Neuronal stem cell (in vitro differentiated cells): Measurements from ENCODE around the gene YJU2.

ENCODE experiments used
- DNase-seq: peaks from one replicate; pipeline ENCODE4 v3.0.0-alpha.2; 2013; ENCODE audit warnings: low spot score
- H2AFZ ChIP-seq: one replicate; pipeline ENCODE4 v1.6.1; 2013; ENCODE audit warnings: mild to moderate bottlenecking, low read length, inconsistent platforms
- H2AK5ac ChIP-seq: 2 replicates; pipeline ENCODE4 v1.6.1; 2013; ENCODE audit warnings: low read depth, mild to moderate bottlenecking, inconsistent platforms, low read length, moderate library complexity, mixed read lengths
- H2BK120ac ChIP-seq: 2 replicates; pipeline ENCODE4 v1.6.1; 2013; ENCODE audit warnings: low read depth, mild to moderate bottlenecking, inconsistent platforms, low read length, moderate library complexity, mixed read lengths
- H2BK12ac ChIP-seq: one replicate; pipeline ENCODE4 v1.6.1; 2013; ENCODE audit warnings: low read length, inconsistent platforms
- H2BK15ac ChIP-seq: 2 replicates; pipeline ENCODE4 v1.6.1; 2013; ENCODE audit warnings: mild to moderate bottlenecking, low read length, inconsistent platforms, mixed read lengths
- H2BK5ac ChIP-seq: one replicate; pipeline ENCODE4 v1.6.1; 2013; ENCODE audit warnings: inconsistent platforms, mild to moderate bottlenecking, low read length, moderate library complexity
- H3K14ac ChIP-seq: one replicate; pipeline ENCODE4 v1.6.1; 2013; ENCODE audit warnings: low read length, inconsistent platforms
- H3K18ac ChIP-seq: 2 replicates; pipeline ENCODE4 v1.6.1; 2013; ENCODE audit warnings: low read length, inconsistent platforms
- H3K23ac ChIP-seq: 2 replicates; pipeline ENCODE4 v1.6.1; 2013; ENCODE audit warnings: low read depth, mild to moderate bottlenecking, mixed read lengths, low read length, inconsistent platforms; ENCODE audit not compliant: poor library complexity
- H3K27ac ChIP-seq: replicated peaks from 3 replicates; pipeline ENCODE4 v1.5.1; 2013; ENCODE audit warnings: low read length, inconsistent platforms
- H3K27me3 ChIP-seq, 3 experiments: 2 replicates each; pipeline ENCODE4 v1.6.1; 2013; ENCODE audit warnings: low read length in 3 of 3, mild to moderate bottlenecking in 2 of 3, inconsistent platforms in 1 of 3, low read depth in 1 of 3, mixed read lengths in 1 of 3, moderate library complexity in 1 of 3; ENCODE audit not compliant: control insufficient read depth in 3 of 3, insufficient read depth in 3 of 3
- H3K36me3 ChIP-seq, 2 donors: replicated peaks in 1 of 2; 2 replicates each; pipeline ENCODE4 v1.6.1; 2013; ENCODE audit warnings: low read length in 2 of 2; ENCODE audit not compliant: control insufficient read depth in 2 of 2, insufficient read depth in 2 of 2
- H3K4ac ChIP-seq: 2 replicates; pipeline ENCODE4 v1.6.1; 2013; ENCODE audit warnings: inconsistent platforms, mild to moderate bottlenecking, low read length, moderate library complexity
- H3K4me1 ChIP-seq, 2 donors: 1 replicate in 1 of 2; 2 replicates in 1 of 2; pipeline ENCODE4 v1.6.1; 2013; ENCODE audit warnings: low read length in 2 of 2, low read depth in 1 of 2; ENCODE audit not compliant: control insufficient read depth in 2 of 2, insufficient read depth in 1 of 2
- H3K4me2 ChIP-seq: one replicate; pipeline ENCODE4 v1.6.1; 2013; ENCODE audit warnings: mild to moderate bottlenecking, low read length, inconsistent platforms; ENCODE audit not compliant: insufficient read depth, poor library complexity, severe bottlenecking
- H3K4me3 ChIP-seq, 2 donors: 2 replicates each; pipeline ENCODE4 v1.5.1; 2013; ENCODE audit warnings: low read length in 2 of 2, mild to moderate bottlenecking in 2 of 2, inconsistent platforms in 1 of 2, moderate library complexity in 1 of 2
- H3K79me1 ChIP-seq: one replicate; pipeline ENCODE4 v1.6.1; 2013; ENCODE audit warnings: low read depth, mild to moderate bottlenecking, inconsistent platforms, low read length, moderate library complexity
- H3K9ac ChIP-seq: one replicate; pipeline ENCODE4 v1.6.1; 2013; ENCODE audit warnings: mild to moderate bottlenecking, low read depth, low read length, inconsistent platforms; ENCODE audit not compliant: poor library complexity
- H3K9me3 ChIP-seq, 2 donors: replicated peaks in 1 of 2; 2 replicates each; pipeline versions ENCODE3 to v1.6.1; 2013; ENCODE audit warnings: low read length in 2 of 2, mild to moderate bottlenecking in 2 of 2, inconsistent platforms in 1 of 2, low read depth in 1 of 2, mixed read lengths in 1 of 2, moderate library complexity in 1 of 2; ENCODE audit not compliant: control insufficient read depth in 2 of 2, insufficient read depth in 1 of 2
- H4K8ac ChIP-seq: one replicate; pipeline ENCODE4 v1.6.1; 2013; ENCODE audit warnings: low read depth, mild to moderate bottlenecking, inconsistent platforms, low read length, moderate library complexity
- H4K91ac ChIP-seq: one replicate; pipeline ENCODE4 v1.6.1; 2013; ENCODE audit warnings: low read length, low read depth, mild to moderate bottlenecking, inconsistent platforms; ENCODE audit not compliant: poor library complexity
- WGBS, 2 donors: extraction: QIAGEN DNeasy Blood & Tissue Kit; methylation state at CpG; one replicate each; pipeline ENCODE4 v1.1.7; 2013; ENCODE audit warnings: missing lambda C conversion rate in 2 of 2, mixed read lengths in 1 of 2; ENCODE audit not compliant: insufficient read length in 2 of 2, insufficient replicate concordance in 1 of 2; ENCODE audit errors: extremely low coverage in 2 of 2; 5-methylcytosine and 5-hydroxymethylcytosine counted together

The YJU2 gene

GRCh38 chr19:4220188-4220587 is 26.7 kb upstream of the YJU2 start:
- Histone ChIP-seq H2BK120ac (no peak overlapping the region), H3K27ac (no peak overlapping the region), H3K4ac (no peak overlapping the region), H3K18ac (no peak overlapping the region), H3K9ac (no peak overlapping the region), H3K79me1 (no peaks in the 10 kb centered on the region), H3K9me3 (peaks cover 0 to 2% of the 10 kb centered on the region in 2 donors), H3K36me3 (no peaks in the 10 kb centered on the region), H2BK12ac (no peak overlapping the region), H3K4me2 (no peak overlapping the region), H2BK5ac (no peak overlapping the region), H3K14ac (no peak overlapping the region), H3K27me3 (no peaks in the 10 kb centered on the region), H2AK5ac (no peak overlapping the region), H4K91ac (no peak overlapping the region), H2AFZ (no peak overlapping the region), H4K8ac (no peak overlapping the region), H2BK15ac (no peak overlapping the region), H3K4me3 (no peak overlapping the region), H3K4me1 (peaks cover 0 to 6% of the 10 kb centered on the region in 2 donors), H3K23ac (no peak overlapping the region)
- no CpG with 5 or more reads among the region's 7 CpGs for WGBS, 2 donors
- DNase-seq, result no peak

DNA sequence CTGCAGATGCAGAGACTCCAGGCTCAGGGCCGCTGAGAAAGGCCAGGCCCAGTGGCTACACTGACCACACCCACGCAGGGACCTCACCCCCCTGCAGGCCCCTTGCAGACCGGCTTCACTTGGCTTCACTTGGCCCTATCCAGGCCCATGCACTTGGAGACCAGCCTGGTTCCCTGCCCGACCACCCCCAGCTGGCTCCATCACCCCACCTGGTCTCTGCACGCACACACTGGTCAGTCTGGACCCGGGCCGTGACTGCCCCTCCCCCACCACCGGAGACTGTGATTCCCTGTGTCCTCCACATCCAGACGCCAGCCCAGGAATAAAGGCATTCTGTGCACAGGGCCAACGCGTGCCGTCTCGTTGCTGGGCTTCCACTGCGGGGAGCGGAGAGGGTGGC is 22.4 kb upstream of the YJU2 start:
- Histone ChIP-seq H3K18ac (peak overlapping the region; percentile 78), H3K14ac (peak overlapping the region; percentile 89), H3K9ac (no peak overlapping the region), H3K27ac (no peak overlapping the region), H2BK12ac (no peak overlapping the region), H3K36me3 (no peaks in the 10 kb centered on the region), H3K23ac (no peak overlapping the region), H3K4me3 (no peak overlapping the region), H2BK5ac (no peak overlapping the region), H2BK15ac (peak overlapping the region; percentile 2), H3K4ac (no peak overlapping the region), H2AFZ (peak overlapping the region; percentile 85), H2BK120ac (no peak overlapping the region), H3K27me3 (no peaks in the 10 kb centered on the region), H4K91ac (no peak overlapping the region), H4K8ac (no peak overlapping the region), H3K79me1 (no peaks in the 10 kb centered on the region), H2AK5ac (peak overlapping the region; percentile 5), H3K9me3 (no peaks in the 10 kb centered on the region), H3K4me2 (no peak overlapping the region), H3K4me1 (peaks cover 0 to 6% of the 10 kb centered on the region in 2 donors)
- no CpG with 5 or more reads among the region's 15 CpGs for WGBS, 2 donors
- no peak for DNase-seq

DNA sequence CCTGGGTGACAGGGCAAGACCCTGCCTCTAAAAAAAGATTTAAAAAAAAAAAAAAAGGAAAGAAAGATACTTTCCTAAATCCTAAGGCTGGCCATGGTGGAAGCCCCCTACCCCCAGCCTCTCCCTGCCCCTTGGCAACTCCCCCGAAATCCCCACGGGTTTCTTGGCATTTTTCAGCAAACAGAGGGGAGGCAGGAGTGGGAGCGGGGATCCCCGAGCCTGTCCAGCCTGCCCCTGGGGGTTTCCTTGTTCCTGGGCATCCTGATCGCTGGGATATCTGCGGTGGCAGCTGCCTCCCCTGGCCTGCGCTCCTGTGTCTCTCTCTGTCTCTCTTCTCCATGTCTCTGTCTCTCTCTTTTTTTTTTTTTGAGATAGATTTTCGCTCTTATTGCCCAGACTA is 21.0 kb upstream of the YJU2 start:
- Histone ChIP-seq H3K4ac (no peak overlapping the region), H3K18ac (no peak overlapping the region), H3K36me3 (no peaks in the 10 kb centered on the region), H3K79me1 (no peaks in the 10 kb centered on the region), H2BK120ac (no peak overlapping the region), H3K14ac (no peak overlapping the region), H2BK5ac (no peak overlapping the region), H4K91ac (no peak overlapping the region), H3K4me1 (peaks cover 0 to 6% of the 10 kb centered on the region in 2 donors), H3K9me3 (no peaks in the 10 kb centered on the region), H3K4me2 (no peak overlapping the region), H2BK15ac (no peak overlapping the region), H2BK12ac (no peak overlapping the region), H2AK5ac (no peak overlapping the region), H3K23ac (no peak overlapping the region), H4K8ac (no peak overlapping the region), H3K4me3 (no peak overlapping the region), H3K27me3 (no peaks in the 10 kb centered on the region), H3K27ac (no peak overlapping the region), H2AFZ (no peak overlapping the region), H3K9ac (no peak overlapping the region)
- no peak for DNase-seq
- no CpG with 5 or more reads among the region's 8 CpGs for WGBS, 2 donors

GRCh38 chr19:4227771-4228170 is 19.1 kb upstream of the YJU2 start:
- no peak overlapping the region for H3K23ac ChIP-seq
- H3K14ac ChIP-seq, result no peak overlapping the region
- H2BK5ac ChIP-seq, result no peak overlapping the region
- no peak overlapping the region for H3K4me2 ChIP-seq
- H2AK5ac ChIP-seq, result no peak overlapping the region
- no peak overlapping the region for H3K27ac ChIP-seq
- H2BK12ac ChIP-seq, result no peak overlapping the region
- no peak overlapping the region for H4K8ac ChIP-seq
- DNase-seq, result no peak
- no peak overlapping the region for H3K4me3 ChIP-seq
- H4K91ac ChIP-seq, result no peak overlapping the region
- no peak overlapping the region for H3K9ac ChIP-seq
- H3K9me3 ChIP-seq, result no peaks in the 10 kb centered on the region
- H3K18ac ChIP-seq, result no peak overlapping the region
- H3K4ac ChIP-seq, result no peak overlapping the region
- H3K36me3 ChIP-seq, result no peaks in the 10 kb centered on the region
- no peak overlapping the region for H2BK15ac ChIP-seq
- peaks cover 0 to 6% of the 10 kb centered on the region in 2 donors for H3K4me1 ChIP-seq
- H3K79me1 ChIP-seq, result no peaks in the 10 kb centered on the region
- H2BK120ac ChIP-seq, result no peak overlapping the region
- no peaks in the 10 kb centered on the region for H3K27me3 ChIP-seq
- no peak overlapping the region for H2AFZ ChIP-seq
